ENCODE results near the gene NHLRC2. TPM values are rescaled to one million over a fixed set of nuclear protein-coding genes. Genes with fewer than 3 reads are reported as not detected.
A peak's percentile ranks its signal among the peaks of the same experiment; 100 is the strongest.

The NHLRC2 gene
- total RNA-seq, 2 donors from 2014 or later: 30.2 to 47.5 TPM

GRCh38 chr10:113849140-113849803, 5.2 kb upstream of the NHLRC2 start:
- Mint-ChIP-seq H3K36me3 (peaks cover 14% of the 10 kb centered on the region), H3K27ac (no peak overlapping the region), H3K27me3 (no peaks in the 10 kb centered on the region), H3K4me1 (ENCODE audit: low read depth in 2 of 2) (peaks cover 14 to 22% of the 10 kb centered on the region in 2 donors), H3K4me3 (no peak overlapping the region), H3K9me3 (no peaks in the 10 kb centered on the region)
- ATAC-seq (no peak), DNase-seq (ENCODE audit: low spot score) (no peak)

- Mint-ChIP-seq H3K27me3 (no peaks in the 10 kb centered on the region), H3K4me1 (ENCODE audit: low read depth in 2 of 2) (peaks cover 17 to 22% of the 10 kb centered on the region in 2 donors), H3K27ac (peak overlapping the region in 1 of 2 donors; percentile 63), H3K4me3 (peak overlapping the region; percentile 38), H3K36me3 (peaks cover 14% of the 10 kb centered on the region), H3K9me3 (no peaks in the 10 kb centered on the region)
- ATAC-seq (no peak), DNase-seq (ENCODE audit: low spot score) (no peak)
These were observed 4.5 kb upstream of the NHLRC2 start for GRCh38 chr10:113849946-113850345.

GRCh38 chr10:113853578-113854012, 866 bp upstream of the NHLRC2 start:
- H3K36me3 Mint-ChIP-seq: peaks cover 14% of the 10 kb centered on the region
- peaks cover 27 to 38% of the 10 kb centered on the region in 2 donors for H3K4me1 Mint-ChIP-seq (ENCODE audit: low read depth in 2 of 2)
- H3K27me3 Mint-ChIP-seq: no peaks in the 10 kb centered on the region
- peak overlapping the region; percentile 98 to 99 for H3K27ac Mint-ChIP-seq
- DNase-seq (ENCODE audit: low spot score) (no peak), ATAC-seq (no peak)
- H3K9me3 Mint-ChIP-seq: no peaks in the 10 kb centered on the region
- peak overlapping the region; percentile 95 for H3K4me3 Mint-ChIP-seq

GRCh38 chr10:113854761-113855588, 514 bp downstream of the NHLRC2 start:
- ATAC-seq: peak; percentile 78 to 83
- Mint-ChIP-seq H3K4me1 (ENCODE audit: low read depth in 2 of 2) (peaks cover 24 to 32% of the 10 kb centered on the region in 2 donors), H3K36me3 (peaks cover 11% of the 10 kb centered on the region), H3K4me3 (peak overlapping the region; percentile 95), H3K9me3 (no peaks in the 10 kb centered on the region), H3K27ac (peak overlapping the region; percentile 98 to 99), H3K27me3 (no peaks in the 10 kb centered on the region)
- DNase-seq (ENCODE audit: low spot score): peak; percentile 67

- Mint-ChIP-seq H3K4me3 (peak overlapping the region; percentile 95), H3K36me3 (peaks cover 27% of the 10 kb centered on the region), H3K27ac (no peak overlapping the region), H3K27me3 (no peaks in the 10 kb centered on the region), H3K9me3 (no peaks in the 10 kb centered on the region), H3K4me1 (ENCODE audit: low read depth in 2 of 2) (peaks cover 29 to 38% of the 10 kb centered on the region in 2 donors)
- DNase-seq (ENCODE audit: low spot score) (no peak), ATAC-seq (no peak)
These were observed 2.1 kb downstream of the NHLRC2 start for GRCh38 chr10:113856563-113856962.

- H3K36me3 Mint-ChIP-seq: peaks cover 27% of the 10 kb centered on the region
- H3K27me3 Mint-ChIP-seq: no peaks in the 10 kb centered on the region
- H3K4me3 Mint-ChIP-seq: no peak overlapping the region
- H3K27ac Mint-ChIP-seq: no peak overlapping the region
- no peaks in the 10 kb centered on the region for H3K9me3 Mint-ChIP-seq
- DNase-seq (ENCODE audit: low spot score) (no peak), ATAC-seq (no peak)
- peaks cover 29 to 38% of the 10 kb centered on the region in 2 donors for H3K4me1 Mint-ChIP-seq (ENCODE audit: low read depth in 2 of 2)
These were observed 2.7 kb downstream of the NHLRC2 start for GRCh38 chr10:113857210-113857609.

- Mint-ChIP-seq H3K9me3 (no peaks in the 10 kb centered on the region), H3K4me3 (no peak overlapping the region), H3K27ac (no peak overlapping the region), H3K4me1 (ENCODE audit: low read depth in 2 of 2) (peaks cover 26 to 27% of the 10 kb centered on the region in 2 donors), H3K36me3 (peaks cover 27% of the 10 kb centered on the region), H3K27me3 (no peaks in the 10 kb centered on the region)
- ATAC-seq (no peak), DNase-seq (ENCODE audit: low spot score) (no peak)
These were observed 4.1 kb downstream of the NHLRC2 start for GRCh38 chr10:113858541-113858940.

- Mint-ChIP-seq H3K9me3 (no peaks in the 10 kb centered on the region), H3K4me1 (ENCODE audit: low read depth in 2 of 2) (peaks cover 25 to 26% of the 10 kb centered on the region in 2 donors), H3K36me3 (peaks cover 33% of the 10 kb centered on the region), H3K27me3 (no peaks in the 10 kb centered on the region), H3K4me3 (no peak overlapping the region), H3K27ac (no peak overlapping the region)
- DNase-seq (ENCODE audit: low spot score): no peak
- ATAC-seq: no peak
These were observed 4.8 kb downstream of the NHLRC2 start for GRCh38 chr10:113859261-113859660.

- Mint-ChIP-seq H3K4me3 (no peak overlapping the region), H3K9me3 (no peaks in the 10 kb centered on the region), H3K36me3 (peaks cover 18% of the 10 kb centered on the region), H3K4me1 (ENCODE audit: low read depth in 2 of 2) (peaks cover 15 to 20% of the 10 kb centered on the region in 2 donors), H3K27me3 (no peaks in the 10 kb centered on the region), H3K27ac (no peak overlapping the region)
- ATAC-seq: no peak
- DNase-seq (ENCODE audit: low spot score): no peak
These were observed 11.4 kb downstream of the NHLRC2 start for GRCh38 chr10:113865901-113866300.

- peaks cover 14% of the 10 kb centered on the region for H3K36me3 Mint-ChIP-seq
- ATAC-seq (no peak), DNase-seq (ENCODE audit: low spot score) (no peak)
- H3K27ac Mint-ChIP-seq: no peak overlapping the region
- H3K4me3 Mint-ChIP-seq: no peak overlapping the region
- no peaks in the 10 kb centered on the region for H3K9me3 Mint-ChIP-seq
- peaks cover 12 to 18% of the 10 kb centered on the region in 2 donors for H3K4me1 Mint-ChIP-seq (ENCODE audit: low read depth in 2 of 2)
- no peaks in the 10 kb centered on the region for H3K27me3 Mint-ChIP-seq
These were observed 12.3 kb downstream of the NHLRC2 start for GRCh38 chr10:113866551-113867394.

- H3K4me3 Mint-ChIP-seq: no peak overlapping the region
- peaks cover 14 to 26% of the 10 kb centered on the region in 2 donors for H3K4me1 Mint-ChIP-seq (ENCODE audit: low read depth in 2 of 2)
- no peak for DNase-seq (ENCODE audit: low spot score)
- H3K27me3 Mint-ChIP-seq: no peaks in the 10 kb centered on the region
- H3K27ac Mint-ChIP-seq: no peak overlapping the region
- H3K9me3 Mint-ChIP-seq: peaks cover 3% of the 10 kb centered on the region
- H3K36me3 Mint-ChIP-seq: peaks cover 22% of the 10 kb centered on the region
- ATAC-seq: no peak
These were observed 13.4 kb downstream of the NHLRC2 start for GRCh38 chr10:113867904-113868303.

GRCh38 chr10:113869789-113870188, 15.3 kb downstream of the NHLRC2 start:
- Mint-ChIP-seq H3K4me3 (no peak overlapping the region), H3K27me3 (no peaks in the 10 kb centered on the region), H3K9me3 (peaks cover 3% of the 10 kb centered on the region), H3K36me3 (peaks cover 16% of the 10 kb centered on the region), H3K4me1 (ENCODE audit: low read depth in 2 of 2) (peaks cover 17 to 30% of the 10 kb centered on the region in 2 donors), H3K27ac (no peak overlapping the region)
- no peak for DNase-seq (ENCODE audit: low spot score)
- ATAC-seq: no peak

GRCh38 chr10:113872139-113873030, 17.9 kb downstream of the NHLRC2 start:
- no peak overlapping the region for H3K27ac Mint-ChIP-seq
- no peaks in the 10 kb centered on the region for H3K27me3 Mint-ChIP-seq
- H3K4me1 Mint-ChIP-seq (ENCODE audit: low read depth in 2 of 2): peaks cover 26 to 38% of the 10 kb centered on the region in 2 donors

More at GRCh38 chr10:113872139-113873030, 17.9 kb downstream of the NHLRC2 start:
- Mint-ChIP-seq H3K36me3 (peaks cover 18% of the 10 kb centered on the region), H3K4me3 (no peak overlapping the region), H3K9me3 (peaks cover 3% of the 10 kb centered on the region)
- no peak for DNase-seq (ENCODE audit: low spot score)
- ATAC-seq: no peak
